Frontal cortex (tissue), 4 donors: ENCODE results near the gene CASKIN1. TPM values are rescaled to one million over a fixed set of nuclear protein-coding genes. Genes with fewer than 3 reads are reported as not detected.
"Not testable (repeated sequence)": the region's sequence is repeated elsewhere in the genome, so short reads cannot be mapped to it uniquely, and the experiment has no call there.

Experiments used
- DNase-seq, 2 donors: peaks; one replicate each; pipeline ENCODE4 v3.0.0; 2012; ENCODE audit warnings: low spot score in 2 of 2
- FAIRE-seq: peaks from 2 replicates; lab custom pipeline; 2012; peaks lifted over from hg19 to GRCh38; lab: Jason Lieb, UNC
- total RNA-seq: library from RNA; depleted of rRNA; stranded (reverse); fragments of >200 nt; gene quantifications from one replicate; pipeline ENCODE4 v1.2.3, GENCODE V29; 2014
- donor health status: control.
- donor health status: control.
- donor health status: control.

Gene CASKIN1
- total RNA-seq = 15.9 TPM

- DNase-seq = peak; percentile 68 to 76
These were observed at the start of gene CASKIN1 for GRCh38 chr16:2196162-2196980. Gene CASKIN1 (minus strand): TSS chr16:2196605. CDS start chr16:2196432, 173 bp downstream.

GRCh38 chr16:2244926-2245795 is 48.8 kb upstream of the CASKIN1 start:
- FAIRE-seq (no peak), DNase-seq (peak in 1 of 2 donors; percentile 14)

More at GRCh38 chr16:2196162-2196980, at the start of gene CASKIN1:
- no peak for FAIRE-seq

- DNase-seq (no peak), FAIRE-seq (no peak)
These were observed 47.9 kb upstream of the CASKIN1 start for GRCh38 chr16:2244301-2244700.

GRCh38 chr16:2243781-2244180 is 47.4 kb upstream of the CASKIN1 start:
- DNase-seq = peak in 1 of 2 donors; percentile 12

GRCh38 chr16:2243031-2243528 is 46.7 kb upstream of the CASKIN1 start:
- FAIRE-seq (no peak), DNase-seq (peak in 1 of 2 donors; percentile 18)

More at GRCh38 chr16:2243781-2244180, 47.4 kb upstream of the CASKIN1 start:
- FAIRE-seq = no peak

GRCh38 chr16:2242598-2242997 is 46.2 kb upstream of the CASKIN1 start:
- peak in 1 of 2 donors; percentile 34 for DNase-seq
- no peak for FAIRE-seq

GRCh38 chr16:2240331-2240730 is 43.9 kb upstream of the CASKIN1 start:
- not testable (repeated sequence) for DNase-seq, FAIRE-seq

- FAIRE-seq (no peak), DNase-seq (peak in 1 of 2 donors; percentile 20)
These were observed 42.7 kb upstream of the CASKIN1 start for GRCh38 chr16:2238838-2239675.

- FAIRE-seq (no peak), DNase-seq (peak in 1 of 2 donors; percentile 23)
These were observed 41.9 kb upstream of the CASKIN1 start for GRCh38 chr16:2238150-2238837.

GRCh38 chr16:2237493-2238149 is 41.2 kb upstream of the CASKIN1 start:
- DNase-seq (no peak), FAIRE-seq (no peak)

GRCh38 chr16:2237102-2237482 is 40.7 kb upstream of the CASKIN1 start:
- FAIRE-seq = no peak
- DNase-seq = no peak

GRCh38 chr16:2236337-2237101 is 40.1 kb upstream of the CASKIN1 start, which contains the start of gene DNASE1L2:
Gene DNASE1L2 (plus strand): TSS chr16:2236444. CDS start chr16:2236817, 373 bp downstream.
- DNase-seq (no peak), FAIRE-seq (no peak)

GRCh38 chr16:2235695-2236336 is 39.4 kb upstream of the CASKIN1 start:
- FAIRE-seq = no peak
- DNase-seq = no peak

- FAIRE-seq (no peak), DNase-seq (no peak)
These were observed 38.8 kb upstream of the CASKIN1 start for GRCh38 chr16:2235234-2235651.

GRCh38 chr16:2234813-2235170 is 38.4 kb upstream of the CASKIN1 start:
- DNase-seq = no peak
- no peak for FAIRE-seq

GRCh38 chr16:2233872-2234812 is 37.7 kb upstream of the CASKIN1 start:
- DNase-seq (no peak), FAIRE-seq (no peak)
